GM12874 (cell line): Measurements from ENCODE around the gene ARL15.

Experiments used
- TF ChIP-seq, protein P1 (sequence below): IDR thresholded peaks from 2 replicates; pipeline ENCODE4 v1.5.1; 2011; ENCODE audit warnings: low read depth, mild to moderate bottlenecking, control low read depth, low read length, moderate library complexity; ENCODE audit not compliant: insufficient read depth

ARL15 gene

GRCh38 chr5:54013556-54014194, 296.7 kb downstream of the ARL15 start:
- TF ChIP-seq, protein P1, sequence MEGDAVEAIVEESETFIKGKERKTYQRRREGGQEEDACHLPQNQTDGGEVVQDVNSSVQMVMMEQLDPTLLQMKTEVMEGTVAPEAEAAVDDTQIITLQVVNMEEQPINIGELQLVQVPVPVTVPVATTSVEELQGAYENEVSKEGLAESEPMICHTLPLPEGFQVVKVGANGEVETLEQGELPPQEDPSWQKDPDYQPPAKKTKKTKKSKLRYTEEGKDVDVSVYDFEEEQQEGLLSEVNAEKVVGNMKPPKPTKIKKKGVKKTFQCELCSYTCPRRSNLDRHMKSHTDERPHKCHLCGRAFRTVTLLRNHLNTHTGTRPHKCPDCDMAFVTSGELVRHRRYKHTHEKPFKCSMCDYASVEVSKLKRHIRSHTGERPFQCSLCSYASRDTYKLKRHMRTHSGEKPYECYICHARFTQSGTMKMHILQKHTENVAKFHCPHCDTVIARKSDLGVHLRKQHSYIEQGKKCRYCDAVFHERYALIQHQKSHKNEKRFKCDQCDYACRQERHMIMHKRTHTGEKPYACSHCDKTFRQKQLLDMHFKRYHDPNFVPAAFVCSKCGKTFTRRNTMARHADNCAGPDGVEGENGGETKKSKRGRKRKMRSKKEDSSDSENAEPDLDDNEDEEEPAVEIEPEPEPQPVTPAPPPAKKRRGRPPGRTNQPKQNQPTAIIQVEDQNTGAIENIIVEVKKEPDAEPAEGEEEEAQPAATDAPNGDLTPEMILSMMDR, result no peak

DNA sequence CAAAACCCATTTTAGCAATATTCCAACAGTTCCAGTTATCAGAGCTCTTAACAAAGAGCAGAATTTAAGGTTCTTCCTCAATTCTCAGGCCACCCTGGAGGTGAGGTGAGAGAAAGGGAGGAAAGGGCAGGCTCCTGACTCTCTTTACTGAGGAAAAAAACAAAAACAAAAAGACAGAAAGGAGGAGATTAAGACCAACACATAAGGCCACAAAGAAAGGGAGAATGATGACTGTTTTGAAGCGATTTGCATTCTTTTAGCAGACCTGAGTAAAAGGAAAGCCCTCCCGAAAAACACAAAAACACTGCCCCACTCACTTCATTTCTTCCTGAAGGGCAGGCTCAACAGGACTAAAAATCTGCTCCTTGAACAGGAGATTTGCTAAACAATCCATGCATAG, 300.5 kb downstream of the ARL15 start:
- TF ChIP-seq, protein P1, result no peak

GRCh38 chr5:54009357-54009756, 301.0 kb downstream of the ARL15 start:
- TF ChIP-seq, protein P1, result no peak

DNA sequence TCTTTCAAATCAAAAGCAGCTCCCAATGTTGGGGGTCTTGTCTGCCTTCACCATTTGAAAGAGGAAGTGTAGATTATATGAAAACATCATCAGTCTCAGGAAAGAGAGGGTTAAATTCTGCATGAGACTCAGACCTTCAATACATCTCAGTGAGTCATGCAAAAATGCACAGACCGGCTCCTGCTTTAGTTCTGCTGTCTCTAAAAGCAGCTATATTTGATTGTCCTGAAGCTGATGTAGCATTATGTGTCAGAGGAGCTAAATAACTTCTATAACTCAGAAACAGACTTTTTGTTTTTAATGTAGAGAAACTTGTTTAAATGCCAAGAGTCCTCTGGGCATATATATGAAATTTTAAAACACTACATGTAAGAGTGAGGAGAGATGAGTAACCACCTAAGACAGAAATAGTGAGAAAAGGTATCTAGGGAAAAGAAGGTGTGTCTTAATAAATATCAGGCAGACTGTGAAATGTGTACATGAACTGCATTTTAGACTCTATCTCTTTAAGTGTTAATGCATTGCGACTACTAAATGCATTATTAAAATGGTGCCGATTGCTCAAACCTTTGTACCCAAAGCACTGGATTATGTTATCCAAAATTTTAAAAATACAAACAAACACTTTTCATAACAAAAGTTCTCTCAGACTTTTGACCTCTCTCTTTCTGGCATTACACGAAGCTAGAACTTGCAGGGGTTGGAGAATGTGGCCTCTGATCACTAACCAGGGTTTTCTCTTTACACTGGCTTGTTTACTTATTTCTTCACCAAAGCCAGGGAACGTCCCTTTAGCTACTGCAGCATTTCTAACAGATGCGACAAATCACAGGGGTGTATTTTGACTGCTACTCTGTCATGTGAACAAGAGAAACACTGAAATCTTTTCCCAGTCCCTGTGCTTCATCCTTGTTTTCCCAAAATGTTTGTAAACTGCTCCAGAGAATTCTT, 302.3 kb downstream of the ARL15 start:
- TF ChIP-seq, protein P1, result no peak

GRCh38 chr5:54004697-54005096, 305.7 kb downstream of the ARL15 start:
- TF ChIP-seq, protein P1, result no peak

DNA sequence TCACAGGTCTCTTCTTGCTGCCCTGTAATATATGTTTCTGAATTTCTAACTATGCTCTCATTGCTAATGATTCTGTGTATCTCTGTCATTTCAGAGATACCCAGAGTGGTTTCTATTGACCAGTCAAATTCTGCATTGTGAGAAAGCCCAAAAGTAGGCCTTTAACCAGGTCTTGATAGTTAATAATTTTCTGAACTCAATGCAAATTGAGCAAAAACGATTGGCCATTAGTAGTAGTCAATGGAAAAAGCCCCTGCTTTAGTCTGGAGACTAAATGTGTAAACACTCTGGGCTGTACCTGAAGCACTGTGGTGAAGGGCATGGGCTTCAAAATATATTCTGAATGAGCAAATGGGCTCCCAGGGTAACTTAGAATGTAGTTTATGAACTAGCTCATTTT, 307.6 kb downstream of the ARL15 start:
- TF ChIP-seq, protein P1, result no peak

GRCh38 chr5:54001976-54002775, 308.2 kb downstream of the ARL15 start:
- TF ChIP-seq, protein P1, result no peak
